Measurements from ENCODE around the gene SEBOX. TPM values are rescaled to one million over a fixed set of nuclear protein-coding genes. Genes with fewer than 3 reads are reported as not detected.

The SEBOX gene
- polyA plus RNA-seq, 3 donors, result not detected

- Histone ChIP-seq H3K79me2 (ENCODE audit: insufficient read depth, low read length) (peaks cover 47% of the 10 kb centered on the region), H3K9me3 (replicated peaks in 1 of 2; ENCODE audit: control insufficient read depth in 1 of 2, insufficient read depth in 1 of 2, low read length in 2 of 2) (no peaks in the 10 kb centered on the region), H3K27me3 (ENCODE audit: control insufficient read depth in 2 of 2, insufficient read depth in 2 of 2, low read length in 2 of 2) (no peaks in the 10 kb centered on the region), H3K4me1 (ENCODE audit: control insufficient read depth in 1 of 2, insufficient read depth in 2 of 2, low read length in 2 of 2) (peaks cover 28 to 34% of the 10 kb centered on the region in 2 donors), H3K27ac (ENCODE audit: low read depth in 1 of 2, low read length in 2 of 2) (no peak overlapping the region), H2AFZ (ENCODE audit: insufficient read depth, low read depth, low read length, poor library complexity, severe bottlenecking) (no peak overlapping the region), H3K9ac (ENCODE audit: insufficient read depth, low read length, poor library complexity, severe bottlenecking) (no peak overlapping the region), H3K36me3 (replicated peaks in 1 of 2; ENCODE audit: control insufficient read depth in 1 of 2, insufficient read depth in 2 of 2, low read length in 2 of 2) (peaks cover 30 to 39% of the 10 kb centered on the region in 2 donors), H3K4me3 (replicated peaks in 1 of 3; ENCODE audit: low read depth in 2 of 3, low read length in 3 of 3) (no peak overlapping the region), H4K20me1 (ENCODE audit: insufficient read depth, low read length) (peaks cover 13% of the 10 kb centered on the region), H3K4me2 (replicated peaks; ENCODE audit: extremely low read depth, low read length, poor library complexity, severe bottlenecking) (no peak overlapping the region)
- no peak overlapping the region for H3K4me3 Mint-ChIP-seq
- H3K4me1 Mint-ChIP-seq, result peaks cover 34% of the 10 kb centered on the region
- DNase-seq, result no peak
- WGBS (ENCODE audit: insufficient coverage), result 100% methylated on average over 3 of the region's 5 CpGs
- no peaks in the 10 kb centered on the region for H3K9me3 Mint-ChIP-seq
- peaks cover 0 to 2% (median 0%) of the 10 kb centered on the region in 3 donors for H3K27me3 Mint-ChIP-seq (ENCODE audit: low read depth in 3 of 3)
- H3K27ac Mint-ChIP-seq, result peak overlapping the region in 1 of 7 donors; percentile 68
- TF ChIP-seq CTCF (IDR thresholded peaks at IDR 0.05), result no peak
- peaks cover 39 to 43% of the 10 kb centered on the region in 2 donors for H3K36me3 Mint-ChIP-seq
- intact Hi-C loops (cut with micrococcal nuclease), result loop anchor here in 1 of 2 donors (5.0 to 10.0 kb wide), 3 partner anchors 237 to 614 kb away; partner anchors contain the start of genes ALDOC, NLK, PHF12 and PIGS
Measured at GRCh38 chr17:28338056-28338768, 26.8 kb downstream of the SEBOX start.

GRCh38 chr17:28335959-28336871 is 28.8 kb downstream of the SEBOX start:
- peak overlapping the region; percentile 94 for H2AFZ ChIP-seq (ENCODE audit: insufficient read depth, low read depth, low read length, poor library complexity, severe bottlenecking)
- peak in 1 of 3 donors; percentile 68 for DNase-seq
- WGBS (ENCODE audit: insufficient coverage), result 8% methylated on average over 21 of the region's 29 CpGs

More at GRCh38 chr17:28335959-28336871, 28.8 kb downstream of the SEBOX start:
- H3K79me2 ChIP-seq (ENCODE audit: insufficient read depth, low read length), result peaks cover 67% of the 10 kb centered on the region
- Mint-ChIP-seq H3K9me3 (no peaks in the 10 kb centered on the region), H3K27ac (peak overlapping the region; percentile 82 to 98 (median 94)), H3K36me3 (peaks cover 34 to 35% of the 10 kb centered on the region in 2 donors), H3K4me3 (peak overlapping the region; percentile 93 to 96), H3K27me3 (ENCODE audit: low read depth in 3 of 3) (peaks cover 0 to 2% (median 1%) of the 10 kb centered on the region in 3 donors), H3K4me1 (peaks cover 40% of the 10 kb centered on the region)
- H3K27me3 ChIP-seq (ENCODE audit: control insufficient read depth in 2 of 2, insufficient read depth in 2 of 2, low read length in 2 of 2), result no peaks in the 10 kb centered on the region
- H3K4me3 ChIP-seq (replicated peaks in 1 of 3; ENCODE audit: low read depth in 2 of 3, low read length in 3 of 3), result peak overlapping the region; percentile 62 to 93 (median 76)
- peaks cover 13% of the 10 kb centered on the region for H4K20me1 ChIP-seq (ENCODE audit: insufficient read depth, low read length)
- peaks cover 20 to 31% of the 10 kb centered on the region in 2 donors for H3K36me3 ChIP-seq (replicated peaks in 1 of 2; ENCODE audit: control insufficient read depth in 1 of 2, insufficient read depth in 2 of 2, low read length in 2 of 2)
- no peaks in the 10 kb centered on the region for H3K9me3 ChIP-seq (replicated peaks in 1 of 2; ENCODE audit: control insufficient read depth in 1 of 2, insufficient read depth in 1 of 2, low read length in 2 of 2)
- peak overlapping the region; percentile 46 to 96 for H3K27ac ChIP-seq (ENCODE audit: low read depth in 1 of 2, low read length in 2 of 2)
- peaks cover 31 to 36% of the 10 kb centered on the region in 2 donors for H3K4me1 ChIP-seq (ENCODE audit: control insufficient read depth in 1 of 2, insufficient read depth in 2 of 2, low read length in 2 of 2)
- H3K9ac ChIP-seq (ENCODE audit: insufficient read depth, low read length, poor library complexity, severe bottlenecking), result peak overlapping the region; percentile 83
- H3K4me2 ChIP-seq (replicated peaks; ENCODE audit: extremely low read depth, low read length, poor library complexity, severe bottlenecking), result peak overlapping the region; percentile 96
- intact Hi-C loops (cut with micrococcal nuclease), result loop anchor here (1.0 to 10.0 kb wide), 5 partner anchors 15 to 616 kb away; partner anchors contain the start of genes POLDIP2 (in 2 of the 2), ALDOC (in 1 of the 2), NLK (in 1 of the 2) and PHF12 (in 1 of the 2)
- TF ChIP-seq CTCF (IDR thresholded peaks at IDR 0.05), result no peak

Measured in CD14-positive monocyte (primary cell).